ENCODE measurements around the gene LRRC10B.

Gene LRRC10B

DNA sequence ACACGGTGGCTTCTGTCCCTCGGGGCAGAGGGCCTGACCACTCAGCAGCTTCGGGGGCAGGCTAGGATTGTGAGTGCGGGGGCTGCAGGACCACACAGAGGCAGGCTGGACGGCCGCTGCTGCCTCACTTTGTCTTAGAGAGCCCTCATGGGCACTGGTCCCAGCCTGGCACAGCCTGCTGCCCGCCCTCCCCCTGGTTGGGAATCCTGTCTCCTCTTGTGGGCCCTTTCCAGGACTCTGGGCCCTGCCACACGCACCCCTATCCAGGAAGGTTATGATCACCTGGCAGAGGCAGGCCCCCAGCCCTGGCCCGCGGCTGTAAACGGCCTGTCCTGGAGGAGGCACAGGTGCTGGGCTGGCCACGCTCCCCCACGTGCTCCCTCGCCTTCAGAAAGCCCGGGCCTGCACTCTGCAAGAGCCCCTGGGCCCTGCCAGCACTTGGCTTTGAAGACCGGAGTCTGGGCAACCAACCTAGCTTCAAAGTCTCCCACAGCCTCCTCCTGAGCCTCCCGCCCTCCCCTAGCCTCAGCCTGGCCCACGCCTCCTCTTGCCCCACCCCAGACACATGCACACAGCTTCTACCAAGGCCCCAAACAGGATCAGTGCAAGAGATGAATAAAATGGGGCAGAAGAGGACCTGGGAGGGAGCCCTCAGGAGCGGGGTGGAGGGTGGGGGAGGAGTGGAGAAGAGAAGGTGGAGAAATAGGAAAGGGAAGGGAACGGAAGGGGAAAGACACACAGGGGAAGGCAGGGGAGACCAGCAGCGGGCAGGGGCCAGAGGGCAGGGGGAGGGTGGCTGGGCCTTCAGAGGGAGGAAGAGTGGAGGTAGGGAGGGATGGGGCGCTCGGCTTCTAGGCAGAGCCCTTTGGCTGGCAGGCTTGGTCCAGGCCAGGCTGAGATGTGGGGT is 41.4 kb downstream of the LRRC10B start:
- DNase-seq, result no peak

GRCh38 chr11:61550665-61551227 is 42.2 kb downstream of the LRRC10B start:
- DNase-seq, result no peak

DNA sequence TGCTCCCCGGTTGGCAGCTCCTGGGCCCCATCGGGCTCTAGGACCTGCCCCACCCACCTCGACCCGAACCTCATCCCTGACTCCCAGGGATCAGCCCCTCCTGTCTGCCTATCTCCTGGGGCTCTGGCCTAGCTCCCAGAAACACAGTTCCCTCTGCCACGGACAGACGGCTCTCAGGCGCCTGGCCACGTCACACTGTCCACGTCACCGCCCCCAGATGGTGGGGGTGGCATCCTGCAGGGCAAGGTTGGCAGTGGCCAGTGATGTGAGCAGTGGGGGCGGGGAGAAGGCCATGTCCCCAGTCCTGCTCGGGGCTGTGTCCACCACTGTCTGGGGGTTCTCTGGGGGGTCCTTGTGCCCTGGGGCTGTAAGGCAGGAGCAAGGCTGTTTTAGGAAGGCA is 43.1 kb downstream of the LRRC10B start:
- no peak for DNase-seq

DNA sequence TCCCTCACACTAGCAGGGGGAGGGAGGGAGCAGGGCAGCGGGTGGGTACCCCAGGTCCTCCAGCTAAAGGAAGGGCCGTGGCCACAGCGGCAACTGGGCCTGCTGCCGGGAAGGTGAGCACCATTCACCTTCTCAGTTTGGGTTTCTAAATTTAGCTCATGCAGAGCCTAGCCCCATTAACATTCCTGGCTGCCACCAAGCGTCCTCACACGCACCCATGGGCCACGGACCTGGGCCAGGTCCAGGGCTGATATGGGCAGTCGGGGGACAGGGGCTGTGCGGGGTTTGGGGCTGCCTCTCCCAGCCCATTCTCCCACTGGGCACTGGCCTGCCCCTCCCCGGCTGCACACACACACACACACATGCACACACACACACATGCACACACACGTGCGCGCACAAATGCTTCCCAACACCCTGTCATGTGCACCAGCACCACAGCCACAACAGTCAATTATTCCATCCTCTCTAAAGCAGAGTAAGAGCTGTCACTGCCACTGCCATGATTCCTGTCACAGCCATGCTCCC is 43.6 kb downstream of the LRRC10B start:
- no peak for DNase-seq

GRCh38 chr11:61553373-61554171 is 45.0 kb downstream of the LRRC10B start:
- DNase-seq, result no peak

DNA sequence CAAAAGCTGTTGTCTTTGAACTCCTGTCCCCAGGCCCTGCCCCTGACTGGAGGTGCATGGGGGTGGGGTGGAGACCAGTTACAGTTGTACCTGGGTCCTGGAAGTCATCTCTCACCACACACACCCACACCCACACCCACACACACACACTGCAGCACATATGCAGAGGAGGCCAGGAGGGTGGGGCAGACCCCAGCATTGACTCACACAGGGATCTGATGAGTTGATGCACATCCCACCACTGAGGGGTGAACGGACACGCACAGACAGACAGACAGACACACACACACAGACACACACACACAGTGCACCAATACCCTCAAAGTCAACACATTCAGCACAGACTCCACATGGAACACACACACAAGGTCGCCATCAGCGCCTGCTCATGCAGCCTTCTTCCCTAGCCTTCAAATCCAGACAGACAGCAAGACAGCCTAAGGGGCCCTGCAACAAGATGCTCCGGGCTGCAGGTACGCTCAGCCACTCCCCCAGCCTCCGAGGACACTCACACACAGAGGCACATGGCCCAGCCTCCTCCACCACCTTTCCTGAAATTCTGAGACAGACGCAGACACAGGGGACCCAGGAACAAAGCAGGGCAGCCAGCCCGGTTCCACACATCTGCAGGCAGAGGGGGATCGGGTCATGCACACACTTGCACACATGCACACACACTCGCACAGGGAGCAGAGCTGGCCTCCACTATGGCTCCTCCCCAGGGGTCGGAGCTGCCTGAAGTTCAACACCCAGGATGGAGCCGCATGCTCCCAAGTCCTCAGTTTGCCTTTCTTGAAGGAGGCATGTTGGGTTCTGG is 45.8 kb downstream of the LRRC10B start:
- DNase-seq, result no peak

- no peak for DNase-seq
These were observed 46.8 kb downstream of the LRRC10B start for GRCh38 chr11:61555051-61555969.

GRCh38 chr11:61555978-61556377 is 47.4 kb downstream of the LRRC10B start:
- no peak for DNase-seq

- no peak for DNase-seq
These were observed 48.1 kb downstream of the LRRC10B start for GRCh38 chr11:61556621-61557020.
